ENCODE data around the gene EIF5.

- TF ChIP-seq CTCF (optimal IDR thresholded peaks at IDR 0.05 in 1 of 3, IDR thresholded peaks at IDR 0.05 in 1 of 3, conservative IDR thresholded peaks at IDR 0.05 in 1 of 3; ENCODE audit: extremely low read depth in 1 of 3, insufficient read depth in 2 of 3, low read length in 3 of 3) (no peak), EZH2 (IDR thresholded peaks at IDR 0.05; ENCODE audit: low read length) (no peak)
Observed at GRCh38 chr14:103384450-103385151, 50.6 kb downstream of the EIF5 start.

Data from keratinocyte (primary cell).